ENCODE measurements around the gene SMAD3.

Gene SMAD3

GRCh38 chr15:67145312-67145610, 79.9 kb downstream of the SMAD3 start:
- Histone ChIP-seq H3K4me3 (replicated peaks; ENCODE audit: low read depth, low read length) (no peak overlapping the region), H3K27me3 (replicated peaks; ENCODE audit: control insufficient read depth, insufficient read depth, low read length) (no peaks in the 10 kb centered on the region), H3K36me3 (ENCODE audit: control insufficient read depth, insufficient read depth, low read length) (no peaks in the 10 kb centered on the region)
- DNase-seq (ENCODE audit: extremely low read depth, insufficient read length), result no peak
- TF ChIP-seq, protein P1, sequence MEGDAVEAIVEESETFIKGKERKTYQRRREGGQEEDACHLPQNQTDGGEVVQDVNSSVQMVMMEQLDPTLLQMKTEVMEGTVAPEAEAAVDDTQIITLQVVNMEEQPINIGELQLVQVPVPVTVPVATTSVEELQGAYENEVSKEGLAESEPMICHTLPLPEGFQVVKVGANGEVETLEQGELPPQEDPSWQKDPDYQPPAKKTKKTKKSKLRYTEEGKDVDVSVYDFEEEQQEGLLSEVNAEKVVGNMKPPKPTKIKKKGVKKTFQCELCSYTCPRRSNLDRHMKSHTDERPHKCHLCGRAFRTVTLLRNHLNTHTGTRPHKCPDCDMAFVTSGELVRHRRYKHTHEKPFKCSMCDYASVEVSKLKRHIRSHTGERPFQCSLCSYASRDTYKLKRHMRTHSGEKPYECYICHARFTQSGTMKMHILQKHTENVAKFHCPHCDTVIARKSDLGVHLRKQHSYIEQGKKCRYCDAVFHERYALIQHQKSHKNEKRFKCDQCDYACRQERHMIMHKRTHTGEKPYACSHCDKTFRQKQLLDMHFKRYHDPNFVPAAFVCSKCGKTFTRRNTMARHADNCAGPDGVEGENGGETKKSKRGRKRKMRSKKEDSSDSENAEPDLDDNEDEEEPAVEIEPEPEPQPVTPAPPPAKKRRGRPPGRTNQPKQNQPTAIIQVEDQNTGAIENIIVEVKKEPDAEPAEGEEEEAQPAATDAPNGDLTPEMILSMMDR (IDR thresholded peaks at IDR 0.05; ENCODE audit: insufficient read depth, low read length, poor library complexity, severe bottlenecking), result no peak

- TF ChIP-seq, protein P1 (IDR thresholded peaks at IDR 0.05; ENCODE audit: insufficient read depth, low read length, poor library complexity, severe bottlenecking), result no peak
- no peak for DNase-seq (ENCODE audit: extremely low read depth, insufficient read length)
- Histone ChIP-seq H3K27me3 (replicated peaks; ENCODE audit: control insufficient read depth, insufficient read depth, low read length) (no peaks in the 10 kb centered on the region), H3K36me3 (ENCODE audit: control insufficient read depth, insufficient read depth, low read length) (no peaks in the 10 kb centered on the region), H3K4me3 (replicated peaks; ENCODE audit: low read depth, low read length) (no peak overlapping the region)
Measured at GRCh38 chr15:67145710-67146109, 80.3 kb downstream of the SMAD3 start.

DNA sequence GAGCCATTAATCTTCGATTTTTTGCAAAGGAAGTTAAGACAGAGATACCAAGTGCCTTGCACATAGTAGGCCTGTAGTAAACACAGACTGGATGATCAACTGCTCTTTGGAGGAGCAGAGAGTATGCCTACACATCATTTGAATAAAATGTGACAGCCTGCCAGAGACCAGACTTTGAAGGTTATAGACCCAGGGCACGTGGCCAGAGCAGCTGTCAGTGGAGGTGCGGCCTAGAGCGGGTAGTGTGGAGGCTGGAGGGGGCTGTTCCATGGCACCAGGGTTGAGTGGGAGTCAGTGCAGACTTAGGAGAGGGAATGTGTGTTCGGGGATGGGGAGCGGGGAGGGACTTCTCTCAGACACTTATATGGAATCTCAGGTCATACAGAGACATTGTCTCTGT, 80.8 kb downstream of the SMAD3 start:
- Histone ChIP-seq H3K4me3 (replicated peaks; ENCODE audit: low read depth, low read length) (no peak overlapping the region), H3K27me3 (replicated peaks; ENCODE audit: control insufficient read depth, insufficient read depth, low read length) (no peaks in the 10 kb centered on the region), H3K36me3 (ENCODE audit: control insufficient read depth, insufficient read depth, low read length) (no peaks in the 10 kb centered on the region)
- TF ChIP-seq, protein P1 (IDR thresholded peaks at IDR 0.05; ENCODE audit: insufficient read depth, low read length, poor library complexity, severe bottlenecking), result no peak
- no peak for DNase-seq (ENCODE audit: extremely low read depth, insufficient read length)

GRCh38 chr15:67146875-67147381, 81.5 kb downstream of the SMAD3 start:
- Histone ChIP-seq H3K4me3 (replicated peaks; ENCODE audit: low read depth, low read length) (no peak overlapping the region), H3K36me3 (ENCODE audit: control insufficient read depth, insufficient read depth, low read length) (no peaks in the 10 kb centered on the region), H3K27me3 (replicated peaks; ENCODE audit: control insufficient read depth, insufficient read depth, low read length) (no peaks in the 10 kb centered on the region)
- TF ChIP-seq, protein P1 (IDR thresholded peaks at IDR 0.05; ENCODE audit: insufficient read depth, low read length, poor library complexity, severe bottlenecking), result no peak
- DNase-seq (ENCODE audit: extremely low read depth, insufficient read length), result no peak

DNA sequence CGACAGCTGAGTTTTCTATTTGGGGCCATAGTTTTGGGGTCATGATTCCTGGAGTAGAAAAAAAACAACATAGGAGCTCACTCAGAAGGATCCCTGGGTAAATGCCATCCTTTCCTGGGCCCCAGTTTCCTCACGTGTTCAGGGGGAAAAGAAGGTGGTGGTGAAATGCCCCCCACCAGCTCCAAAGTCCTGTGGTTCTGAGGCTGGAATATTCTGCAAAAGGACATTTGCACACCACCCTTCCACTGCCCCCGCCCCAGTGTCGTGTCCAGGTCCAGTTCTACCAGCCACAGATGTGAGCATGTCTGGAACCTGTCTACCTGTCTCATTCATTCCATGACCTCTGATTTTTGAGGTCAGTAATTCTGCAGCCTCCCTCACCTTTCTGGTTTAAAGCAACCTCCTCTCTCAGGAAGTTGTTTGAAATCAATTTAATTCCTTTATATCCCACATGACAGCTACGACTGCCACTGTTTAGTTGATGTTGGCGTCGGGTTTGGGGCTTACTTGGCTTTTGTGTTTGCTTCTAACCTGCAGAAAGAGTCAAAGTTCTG, 82.1 kb downstream of the SMAD3 start:
- H3K27me3 ChIP-seq (replicated peaks; ENCODE audit: control insufficient read depth, insufficient read depth, low read length), result no peaks in the 10 kb centered on the region
- H3K36me3 ChIP-seq (ENCODE audit: control insufficient read depth, insufficient read depth, low read length), result no peaks in the 10 kb centered on the region
- TF ChIP-seq, protein P1 (IDR thresholded peaks at IDR 0.05; ENCODE audit: insufficient read depth, low read length, poor library complexity, severe bottlenecking), result no peak
- DNase-seq (ENCODE audit: extremely low read depth, insufficient read length), result no peak
- H3K4me3 ChIP-seq (replicated peaks; ENCODE audit: low read depth, low read length), result no peak overlapping the region

- no peak overlapping the region for H3K4me3 ChIP-seq (replicated peaks; ENCODE audit: low read depth, low read length)
- TF ChIP-seq, protein P1 (IDR thresholded peaks at IDR 0.05; ENCODE audit: insufficient read depth, low read length, poor library complexity, severe bottlenecking), result no peak
- no peak for DNase-seq (ENCODE audit: extremely low read depth, insufficient read length)
- no peaks in the 10 kb centered on the region for H3K27me3 ChIP-seq (replicated peaks; ENCODE audit: control insufficient read depth, insufficient read depth, low read length)
- no peaks in the 10 kb centered on the region for H3K36me3 ChIP-seq (ENCODE audit: control insufficient read depth, insufficient read depth, low read length)
Measured at GRCh38 chr15:67148196-67148701, 82.8 kb downstream of the SMAD3 start.

All from GM06990 (cell line).